HCT116 (cell line): ENCODE measurements around the gene ZNF544. TPM values are rescaled to one million over a fixed set of nuclear protein-coding genes. Genes with fewer than 3 reads are reported as not detected.

ENCODE experiments used
- ATAC-seq: fragments of 200-7000 bp; cut with Tn5 transposase; 2 replicates; pipeline ENCODE4 v1.9.1; 2020; ENCODE audit warnings: mild to moderate bottlenecking, moderate library complexity
- BruUV-seq: library from RNA; stranded (reverse); fragments of 400-500 nt; replicated peaks from 2 replicates; lab custom pipeline; 2021; lab: Mats Ljungman, UMichigan
- CTCF ChIA-PET: fragments of 300-600 bp; sonication (Branson Sonifier 250); formaldehyde crosslinking; loops from one replicate; lab custom pipeline; 2021; ENCODE audit warnings: antibody characterized with exemption; lab: Charles Lee
- POLR2A ChIA-PET: fragments of 300-600, 350-600 bp; sonication (Branson Sonifier 250); formaldehyde crosslinking; loops from one replicate; lab custom pipeline; 2021; ENCODE audit warnings: antibody characterized with exemption; lab: Charles Lee
- RAD21 ChIA-PET, 2 experiments: fragments of 300-600 bp; sonication (Branson Sonifier 250); formaldehyde crosslinking; loops; one replicate each; lab custom pipeline; 2023; ENCODE audit warnings: low total read pairs in 2 of 2; ENCODE audit not compliant: uncharacterized antibody in 2 of 2, unreplicated experiment in 2 of 2, low non-redundant PET in 1 of 2; lab: Charles Lee
- DNase-seq: peaks from one replicate; pipeline ENCODE4 v3.0.0-alpha.2; 2010; ENCODE audit warnings: low read depth, low spot score
- H2AFZ ChIP-seq: fragments of 200-600 bp; shearing (Covaris generic), sonication (generic); 2 replicates; pipeline ENCODE4 v1.6.1; 2017; ENCODE audit warnings: low read depth, mixed run types, mixed read lengths, antibody characterized with exemption, low read length; ENCODE audit not compliant: poor library complexity, severe bottlenecking
- H3K27ac ChIP-seq: 2 replicates; pipeline ENCODE4 v1.5.1; 2012; ENCODE audit warnings: low read depth, low read length
- H3K27me3 ChIP-seq: fragments of 200-600 bp; sonication (generic); 2 replicates; pipeline ENCODE4 v1.6.1; 2016; ENCODE audit warnings: mixed run types, low read length, mixed read lengths; ENCODE audit not compliant: insufficient read depth
- H3K36me3 ChIP-seq, 2 experiments: fragments of 200-500 bp in 1 of 2; fragments of 200-600 bp in 1 of 2; sonication (Bioruptor generic) in 1 of 2; sonication (generic) in 1 of 2; 2 replicates each; pipeline versions ENCODE4 v1.5.1 to v1.6.1; 2014 to 2016; ENCODE audit warnings: low read length in 2 of 2, inconsistent platforms in 1 of 2, mixed read lengths in 1 of 2, mixed run types in 1 of 2; ENCODE audit not compliant: insufficient read depth in 2 of 2, control insufficient read depth in 1 of 2
- H3K4me1 ChIP-seq, 2 experiments: fragments of 200-600 bp in 1 of 2; sonication (generic) in 1 of 2; 2 replicates each; pipeline versions ENCODE4 v1.5.1 to v1.6.1; 2012 to 2017; ENCODE audit warnings: low read length in 2 of 2, inconsistent platforms in 1 of 2, mild to moderate bottlenecking in 1 of 2, mixed read lengths in 1 of 2, mixed run types in 1 of 2, moderate library complexity in 1 of 2; ENCODE audit not compliant: insufficient read depth in 2 of 2, control insufficient read depth in 1 of 2
- H3K4me2 ChIP-seq: fragments of 200-600 bp; sonication (generic); 2 replicates; pipeline ENCODE4 v1.6.1; 2017; ENCODE audit warnings: mixed run types, low read length, mixed read lengths
- H3K4me3 ChIP-seq, 2 experiments: fragments of 200-600 bp in 1 of 2; sonication (generic) in 1 of 2; replicated peaks in 1 of 2; 2 replicates each; pipeline ENCODE4 v1.5.1; 2011 to 2016; ENCODE audit warnings: low read length in 2 of 2, control low read depth in 1 of 2, low read depth in 1 of 2, mild to moderate bottlenecking in 1 of 2, mixed read lengths in 1 of 2, mixed run types in 1 of 2
- H3K79me2 ChIP-seq: fragments of 200-600 bp; sonication (generic); 2 replicates; pipeline ENCODE4 v1.6.1; 2017; ENCODE audit warnings: mild to moderate bottlenecking, mixed run types, low read length, moderate library complexity, mixed read lengths; ENCODE audit not compliant: insufficient read depth
- H3K9ac ChIP-seq: fragments of 200-600 bp; sonication (generic); 2 replicates; pipeline ENCODE4 v1.6.1; 2016; ENCODE audit warnings: low read length, mixed read lengths
- H3K9me2 ChIP-seq: fragments of 200-600 bp; sonication (generic), shearing (Covaris generic); 2 replicates; pipeline ENCODE4 v1.6.1; 2017; ENCODE audit warnings: mixed run types, mild to moderate bottlenecking, moderate library complexity; ENCODE audit not compliant: insufficient read depth
- H3K9me3 ChIP-seq, 2 experiments: fragments of 200-500 bp in 1 of 2; fragments of 200-600 bp in 1 of 2; sonication (Bioruptor generic) in 1 of 2; sonication (generic) in 1 of 2; 2 replicates each; pipeline ENCODE4 v1.6.1; 2014 to 2017; ENCODE audit warnings: low read length in 2 of 2, mixed read lengths in 2 of 2, inconsistent platforms in 1 of 2, low read depth in 1 of 2, mild to moderate bottlenecking in 1 of 2, mixed run types in 1 of 2, moderate library complexity in 1 of 2; ENCODE audit not compliant: control insufficient read depth in 1 of 2, insufficient read depth in 1 of 2
- H4K20me1 ChIP-seq: fragments of 200-600 bp; sonication (generic), shearing (Covaris generic); 2 replicates; pipeline ENCODE4 v1.6.1; 2017; ENCODE audit warnings: mixed run types, mild to moderate bottlenecking, moderate library complexity; ENCODE audit not compliant: insufficient read depth
- CBX3 ChIP-seq: IDR thresholded peaks from 2 replicates; pipeline ENCODE4 v1.6.1; 2012; ENCODE audit warnings: low read depth
- CEBPB ChIP-seq: IDR thresholded peaks from 2 replicates; pipeline ENCODE4 v1.6.1; 2012; ENCODE audit warnings: low read depth
- JUND ChIP-seq: IDR thresholded peaks from 2 replicates; pipeline ENCODE4 v1.6.1; 2012
- RAD21 ChIP-seq: IDR thresholded peaks from 2 replicates; pipeline ENCODE4 v1.6.1; 2012; ENCODE audit warnings: low read depth, mild to moderate bottlenecking
- ZNF274 ChIP-seq: fragments of 200-500 bp; sonication (Bioruptor generic); IDR thresholded peaks from 2 replicates; pipeline ENCODE4 v1.6.1; 2014; ENCODE audit warnings: mild to moderate bottlenecking, low read depth, low read length, inconsistent platforms
- intact Hi-C: fragments of 100-400 bp; cut with micrococcal nuclease; formaldehyde crosslinking; loops from 2 replicates; pipeline ENCODE4 v1.10.0; 2022
- total RNA-seq: library from RNA; stranded (reverse); gene quantifications from one replicate; pipeline ENCODE4 v1.2.1, GENCODE V29; 2021; ENCODE audit not compliant: unreplicated experiment

Gene ZNF544
- total RNA-seq, 1 experiment from 2014 or later = 46.3 TPM

DNA sequence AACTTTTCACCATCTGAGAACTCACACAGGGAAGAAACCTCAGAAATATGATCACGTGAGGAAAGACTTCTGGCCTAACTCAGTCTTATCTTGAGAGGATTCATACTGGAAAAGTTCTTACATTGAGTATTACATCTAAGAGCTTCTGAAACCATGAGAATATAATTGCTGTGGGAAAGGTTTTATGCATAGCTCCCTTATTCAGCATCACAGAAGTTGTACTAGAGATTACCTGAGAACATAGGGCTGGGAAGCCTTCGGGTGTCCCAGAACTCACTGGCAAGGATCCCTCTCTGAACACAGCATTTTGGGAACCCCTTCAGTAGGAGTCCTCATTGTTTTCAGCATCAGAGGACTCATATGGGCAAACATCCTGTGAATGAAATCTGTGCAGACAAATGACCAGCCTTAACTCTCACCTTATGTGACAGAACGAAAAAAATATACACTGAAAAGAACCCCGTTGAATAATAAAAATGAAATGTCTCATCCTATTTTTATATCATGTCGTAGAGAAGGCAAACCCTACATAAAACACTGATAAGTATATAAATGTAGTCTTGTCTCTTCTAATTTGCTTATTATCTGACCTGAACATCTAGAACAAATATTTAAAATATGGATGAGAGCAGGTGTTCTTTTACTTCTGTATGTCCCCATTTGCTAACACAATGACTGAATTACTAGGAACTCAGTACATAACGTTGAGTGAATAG lies 31.7 kb upstream of the ZNF544 start:
- Histone ChIP-seq H3K27me3 (no peaks in the 10 kb centered on the region), H3K79me2 (no peaks in the 10 kb centered on the region), H2AFZ (no peak overlapping the region), H3K4me3 (no peak overlapping the region), H3K4me2 (no peak overlapping the region), H3K27ac (no peak overlapping the region), H3K9ac (no peak overlapping the region), H3K9me3 (peaks cover 41 to 70% of the 10 kb centered on the region in 2 experiments; a peak in 3 of 4 replicates), H4K20me1 (no peaks in the 10 kb centered on the region), H3K9me2 (no peaks in the 10 kb centered on the region), H3K36me3 (peaks cover 0 to 11% of the 10 kb centered on the region in 2 experiments; a peak in 1 of 4 replicates), H3K4me1 (no peaks in the 10 kb centered on the region)
- ChIA-PET CTCF (no interaction called here), POLR2A (no interaction called here), RAD21 (no interaction called here)
- no peak for DNase-seq
- intact Hi-C loops = no loop called here
- TF ChIP-seq JUND (no peak), ZNF274 (peak; percentile 100)
- BruUV-seq = no TSS peak
- no peak for ATAC-seq

GRCh38 chr19:58203814-58204475 lies 24.8 kb upstream of the ZNF544 start:
- no peaks in the 10 kb centered on the region for H3K9me2 ChIP-seq
- no peaks in the 10 kb centered on the region for H3K4me1 ChIP-seq
- intact Hi-C loops = no loop called here
- TF ChIP-seq CEBPB (no peak), CBX3 (no peak), RAD21 (no peak)
- no peak overlapping the region for H3K4me3 ChIP-seq
- ChIA-PET RAD21 (no interaction called here), CTCF (no interaction called here), POLR2A (interaction anchor here (0.6 kb wide), 1 partner anchor 492 kb away, joined by 3 read pairs; no protein-coding TSS in a partner anchor)
- no peak for ATAC-seq
- H4K20me1 ChIP-seq = no peaks in the 10 kb centered on the region
- H3K9me3 ChIP-seq = peaks cover 28 to 52% of the 10 kb centered on the region in 2 experiments; a peak in 2 of 4 replicates
- H3K27ac ChIP-seq = no peak overlapping the region
- DNase-seq = no peak
- no peak overlapping the region for H3K9ac ChIP-seq
- no TSS peak for BruUV-seq
- 0 out of 4 replicates have a peak, but pooled peaks cover 0 to 7% of the 10 kb centered on the region in 2 experiments for H3K36me3 ChIP-seq
- H3K27me3 ChIP-seq = no peaks in the 10 kb centered on the region
- H3K4me2 ChIP-seq = no peak overlapping the region
- H3K79me2 ChIP-seq = no peaks in the 10 kb centered on the region
- H2AFZ ChIP-seq = no peak overlapping the region
